KMS-11 (cell line): ENCODE measurements around the gene GABRB3.

Source experiments
- H2AFZ ChIP-seq: fragments of 200-600 bp; sonication (generic); 2 replicates; pipeline ENCODE4 v1.6.1; 2016; ENCODE audit warnings: antibody characterized with exemption, mixed run types, low read depth
- H3K27ac ChIP-seq: fragments of 200-600 bp; sonication (generic); 2 replicates; pipeline ENCODE4 v1.6.1; 2016; ENCODE audit warnings: mild to moderate bottlenecking, mixed run types
- H3K27me3 ChIP-seq: fragments of 200-600 bp; sonication (generic); 2 replicates; pipeline ENCODE4 v1.6.1; 2017; ENCODE audit warnings: mild to moderate bottlenecking, low read depth, mixed run types, moderate library complexity; ENCODE audit not compliant: insufficient read depth
- H3K36me3 ChIP-seq: fragments of 200-600 bp; sonication (generic); 2 replicates; pipeline ENCODE4 v1.6.1; 2017; ENCODE audit warnings: mild to moderate bottlenecking, mixed run types; ENCODE audit not compliant: insufficient read depth
- H3K4me1 ChIP-seq: fragments of 200-600 bp; sonication (generic); 2 replicates; pipeline ENCODE4 v1.6.1; 2016; ENCODE audit warnings: mild to moderate bottlenecking, low read depth, mixed run types; ENCODE audit not compliant: poor library complexity, severe bottlenecking
- H3K4me2 ChIP-seq: fragments of 200-600 bp; sonication (generic); 2 replicates; pipeline ENCODE4 v1.7.0; 2016; ENCODE audit warnings: mild to moderate bottlenecking, mixed run types
- H3K4me3 ChIP-seq: fragments of 200-600 bp; sonication (generic); IDR thresholded peaks from 2 replicates; pipeline ENCODE4 v1.6.1; 2017; ENCODE audit warnings: low read depth, low read length, mixed read lengths; ENCODE audit not compliant: insufficient read depth
- H3K79me2 ChIP-seq: fragments of 200-600 bp; sonication (generic); 2 replicates; pipeline ENCODE4 v1.6.1; 2016; ENCODE audit warnings: low read depth, mixed run types; ENCODE audit not compliant: insufficient read depth
- H3K9ac ChIP-seq: fragments of 200-600 bp; sonication (generic); 2 replicates; pipeline ENCODE4 v1.6.1; 2016; ENCODE audit warnings: mild to moderate bottlenecking, mixed run types
- H4K20me1 ChIP-seq: fragments of 200-600 bp; sonication (generic); 2 replicates; pipeline ENCODE4 v1.6.1; 2016; ENCODE audit warnings: mild to moderate bottlenecking, mixed run types; ENCODE audit not compliant: insufficient read depth
- CTCF ChIP-seq: fragments of 200-600 bp; sonication (generic); conservative IDR thresholded peaks from 2 replicates; pipeline ENCODE4 v1.6.1; 2017; ENCODE audit warnings: low read depth, mild to moderate bottlenecking, antibody characterized with exemption, low read length, moderate library complexity, mixed read lengths

The GABRB3 gene

GRCh38 chr15:26550880-26551279 lies 222.0 kb downstream of the GABRB3 start:
- no peaks in the 10 kb centered on the region for H4K20me1 ChIP-seq
- no peaks in the 10 kb centered on the region for H3K4me1 ChIP-seq
- TF ChIP-seq CTCF: no peak
- no peak overlapping the region for H3K4me3 ChIP-seq
- H3K27ac ChIP-seq: no peak overlapping the region
- H2AFZ ChIP-seq: no peak overlapping the region
- H3K4me2 ChIP-seq: no peak overlapping the region
- no peaks in the 10 kb centered on the region for H3K27me3 ChIP-seq
- no peaks in the 10 kb centered on the region for H3K36me3 ChIP-seq
- no peaks in the 10 kb centered on the region for H3K79me2 ChIP-seq
- H3K9ac ChIP-seq: no peak overlapping the region

GRCh38 chr15:26537663-26538062 lies 235.2 kb downstream of the GABRB3 start:
- Histone ChIP-seq H3K4me2 (no peak overlapping the region), H3K79me2 (no peaks in the 10 kb centered on the region), H3K27ac (no peak overlapping the region), H4K20me1 (no peaks in the 10 kb centered on the region), H3K4me3 (no peak overlapping the region), H3K36me3 (no peaks in the 10 kb centered on the region), H3K4me1 (no peaks in the 10 kb centered on the region), H3K9ac (no peak overlapping the region), H2AFZ (no peak overlapping the region), H3K27me3 (no peaks in the 10 kb centered on the region)
- no peak for TF ChIP-seq CTCF

GRCh38 chr15:26531489-26531888 lies 241.4 kb downstream of the GABRB3 start:
- H3K27me3 ChIP-seq: no peaks in the 10 kb centered on the region
- no peaks in the 10 kb centered on the region for H4K20me1 ChIP-seq
- no peak for TF ChIP-seq CTCF
- no peak overlapping the region for H3K27ac ChIP-seq
- no peak overlapping the region for H3K9ac ChIP-seq
- H3K4me1 ChIP-seq: no peaks in the 10 kb centered on the region
- no peaks in the 10 kb centered on the region for H3K36me3 ChIP-seq
- H3K4me2 ChIP-seq: no peak overlapping the region
- no peak overlapping the region for H3K4me3 ChIP-seq
- no peaks in the 10 kb centered on the region for H3K79me2 ChIP-seq
- no peak overlapping the region for H2AFZ ChIP-seq

GRCh38 chr15:26525096-26525495 lies 247.8 kb downstream of the GABRB3 start:
- no peaks in the 10 kb centered on the region for H3K36me3 ChIP-seq
- H3K4me2 ChIP-seq: no peak overlapping the region
- no peaks in the 10 kb centered on the region for H3K27me3 ChIP-seq
- H3K9ac ChIP-seq: no peak overlapping the region
- no peak overlapping the region for H3K27ac ChIP-seq
- H3K79me2 ChIP-seq: no peaks in the 10 kb centered on the region
- H2AFZ ChIP-seq: no peak overlapping the region
- no peak for TF ChIP-seq CTCF
- H3K4me1 ChIP-seq: no peaks in the 10 kb centered on the region
- H4K20me1 ChIP-seq: no peaks in the 10 kb centered on the region
- H3K4me3 ChIP-seq: no peak overlapping the region
